Endothelial cell of umbilical vein (primary cell): ENCODE results near the gene PSAT1. TPM values are rescaled to one million over a fixed set of nuclear protein-coding genes. Genes with fewer than 3 reads are reported as not detected.

Experiments used
- BruUV-seq: library from RNA; stranded (reverse); fragments of 400-500 nt; replicated peaks from 2 replicates; lab custom pipeline; 2021; lab: Mats Ljungman, UMichigan
- CTCF ChIA-PET: fragments of 300-600, 350-600 bp; sonication (Branson Sonifier 250); formaldehyde crosslinking; loops from one replicate; lab custom pipeline; 2021; ENCODE audit warnings: antibody characterized with exemption, inconsistent platforms; lab: Charles Lee
- POLR2A ChIA-PET: fragments of 300-600, 350-600 bp; sonication (Branson Sonifier 250); formaldehyde crosslinking; loops from one replicate; lab custom pipeline; 2021; ENCODE audit warnings: antibody characterized with exemption, inconsistent platforms; lab: Charles Lee
- DNase-seq: peaks from one replicate; pipeline ENCODE4 v3.0.0-alpha.2; 2011; ENCODE audit warnings: low read depth, low spot score
- FAIRE-seq: peaks from 2 replicates; lab custom pipeline; 2011; peaks lifted over from hg19 to GRCh38; lab: Jason Lieb, UNC
- H2AFZ ChIP-seq: 2 replicates; pipeline ENCODE4 v1.6.0; 2012; ENCODE audit warnings: low read depth, low read length, control low read depth, inconsistent platforms
- H3K27ac ChIP-seq: 2 replicates; pipeline ENCODE4 v1.5.1; 2011; ENCODE audit warnings: low read depth, mild to moderate bottlenecking, control low read depth, low read length, moderate library complexity; ENCODE audit not compliant: insufficient read depth
- H3K27me3 ChIP-seq, 2 experiments: 2 replicates each; pipeline versions ENCODE4 v1.6.0 to v1.6.1; 2011; ENCODE audit warnings: low read length in 2 of 2, mixed read lengths in 1 of 2; ENCODE audit not compliant: control insufficient read depth in 2 of 2, insufficient read depth in 2 of 2
- H3K36me3 ChIP-seq, 2 experiments: 2 replicates in 1 of 2; 3 replicates in 1 of 2; pipeline ENCODE4 v1.5.1; 2011; ENCODE audit warnings: low read length in 2 of 2, mild to moderate bottlenecking in 1 of 2, moderate library complexity in 1 of 2; ENCODE audit not compliant: control insufficient read depth in 2 of 2, insufficient read depth in 2 of 2; ENCODE audit errors: extremely low read depth in 1 of 2
- H3K4me1 ChIP-seq: 3 replicates; pipeline ENCODE4 v1.5.1; 2011; ENCODE audit warnings: mild to moderate bottlenecking, low read length; ENCODE audit not compliant: control insufficient read depth, insufficient read depth; ENCODE audit errors: extremely low read depth
- H3K4me2 ChIP-seq: 2 replicates; pipeline ENCODE4 v1.6.1; 2011; ENCODE audit warnings: low read length, control low read depth, mixed read lengths; ENCODE audit not compliant: insufficient read depth
- H3K4me3 ChIP-seq, 3 experiments: fragments of 200-600 bp in 1 of 3; sonication (generic), shearing (Covaris generic) in 1 of 3; replicated peaks in 1 of 3; 2 replicates each; pipeline ENCODE4 v1.5.1; 2011 to 2016; ENCODE audit warnings: control low read depth in 3 of 3, low read length in 3 of 3, mild to moderate bottlenecking in 2 of 3, inconsistent platforms in 1 of 3, low read depth in 1 of 3, moderate library complexity in 1 of 3; ENCODE audit not compliant: insufficient read depth in 1 of 3
- H3K79me2 ChIP-seq: 2 replicates; pipeline ENCODE4 v1.6.0; 2012; ENCODE audit warnings: low read length, inconsistent platforms; ENCODE audit not compliant: control insufficient read depth, insufficient read depth
- H3K9ac ChIP-seq: replicated peaks from 2 replicates; pipeline ENCODE3; 2011; ENCODE audit warnings: low read length, control low read depth; ENCODE audit not compliant: insufficient read depth; ENCODE audit errors: extremely low read depth
- H3K9me1 ChIP-seq: replicated peaks from 3 replicates; pipeline ENCODE4 v1.6.0; 2011; ENCODE audit warnings: mild to moderate bottlenecking, low read length; ENCODE audit not compliant: control insufficient read depth, insufficient read depth; ENCODE audit errors: extremely low read depth
- H3K9me3 ChIP-seq: replicated peaks from 2 replicates; pipeline ENCODE4 v1.5.1; 2012; ENCODE audit warnings: low read length, inconsistent platforms; ENCODE audit not compliant: control insufficient read depth, insufficient read depth
- H4K20me1 ChIP-seq: replicated peaks from 2 replicates; pipeline ENCODE3; 2011; ENCODE audit warnings: mild to moderate bottlenecking, low read length; ENCODE audit not compliant: control insufficient read depth, insufficient read depth; ENCODE audit errors: extremely low read depth
- CTCF ChIP-seq, 2 donors: IDR thresholded peaks; 1 replicate in 1 of 2; 2 replicates in 1 of 2; pipeline ENCODE4 v1.5.1; 2011; ENCODE audit warnings: low read length in 2 of 2, mild to moderate bottlenecking in 2 of 2, moderate library complexity in 2 of 2, control low read depth in 1 of 2, inconsistent platforms in 1 of 2, low read depth in 1 of 2; ENCODE audit not compliant: insufficient read depth in 1 of 2; ENCODE audit errors: extremely low read depth in 1 of 2
- EZH2 ChIP-seq: IDR thresholded peaks from 2 replicates; pipeline ENCODE4 v1.6.1; 2012; ENCODE audit warnings: borderline replicate concordance, low read depth, mild to moderate bottlenecking, moderate library complexity, low read length, inconsistent platforms; ENCODE audit not compliant: severe bottlenecking
- FOS ChIP-seq: IDR thresholded peaks from 2 replicates; pipeline ENCODE4 v1.6.1; 2011; ENCODE audit warnings: mild to moderate bottlenecking, low read length, moderate library complexity, borderline replicate concordance; ENCODE audit not compliant: insufficient read depth
- GATA2 ChIP-seq: IDR thresholded peaks from 2 replicates; pipeline ENCODE4 v1.7.0; 2011; ENCODE audit warnings: low read depth, mild to moderate bottlenecking, moderate library complexity, mixed read lengths, low read length; ENCODE audit not compliant: insufficient read length, insufficient read depth
- JUN ChIP-seq: IDR thresholded peaks from 2 replicates; pipeline ENCODE4 v1.6.1; 2011; ENCODE audit warnings: borderline replicate concordance, low read depth; ENCODE audit not compliant: insufficient read length, insufficient read depth
- MYC ChIP-seq: IDR thresholded peaks from one replicate; pipeline ENCODE4 v1.6.1; 2011; ENCODE audit warnings: mild to moderate bottlenecking, low read depth, low read length
- POLR2A ChIP-seq: IDR thresholded peaks from 2 replicates; pipeline ENCODE4 v1.6.1; 2012; ENCODE audit warnings: low read depth, mild to moderate bottlenecking, control low read depth, low read length
- POLR2AphosphoS5 ChIP-seq: IDR thresholded peaks from 2 replicates; pipeline ENCODE4 v1.6.1; 2012; ENCODE audit warnings: low read depth, mild to moderate bottlenecking, control low read depth, low read length, moderate library complexity; ENCODE audit not compliant: insufficient read depth
- dilution Hi-C: fragments of 300-500 bp; cut with MboI; formaldehyde crosslinking; loops from one replicate; pipeline ENCODE4 v1.15.0; 2019; ENCODE audit warnings: low sequenced_read_pairs; ENCODE audit not compliant: extremely low pct_ligation_motif_present
- intact Hi-C: fragments of 100-400 bp; cut with micrococcal nuclease; formaldehyde crosslinking; loops from one replicate; pipeline ENCODE4 v1.10.0; 2022
- polyA plus RNA-seq, 4 experiments: library from polyadenylated mRNA; depleted of rRNA in 3 of 4; stranded (reverse) in 3 of 4; unstranded in 1 of 4; fragments of >200 nt; gene quantifications; 2 replicates each; pipeline versions ENCODE4 v1.2.1 to v1.2.3, GENCODE V29; 2011 to 2012; ENCODE audit warnings: missing spikeins in 1 of 4
- total RNA-seq: library from RNA; stranded (reverse); gene quantifications from 2 replicates; pipeline ENCODE4 v1.2.3, GENCODE V29; 2021
- TF ChIP-seq, protein P1 (sequence below): IDR thresholded peaks from 2 replicates; pipeline ENCODE4 v1.6.1; 2011; ENCODE audit not compliant: insufficient read depth, insufficient read length

The PSAT1 gene
- total and polyA plus RNA-seq, 2 donors (not counting 3 experiments of a cell fraction or from before 2014, with no cell fraction given), result 19.1 to 47.3 TPM

DNA sequence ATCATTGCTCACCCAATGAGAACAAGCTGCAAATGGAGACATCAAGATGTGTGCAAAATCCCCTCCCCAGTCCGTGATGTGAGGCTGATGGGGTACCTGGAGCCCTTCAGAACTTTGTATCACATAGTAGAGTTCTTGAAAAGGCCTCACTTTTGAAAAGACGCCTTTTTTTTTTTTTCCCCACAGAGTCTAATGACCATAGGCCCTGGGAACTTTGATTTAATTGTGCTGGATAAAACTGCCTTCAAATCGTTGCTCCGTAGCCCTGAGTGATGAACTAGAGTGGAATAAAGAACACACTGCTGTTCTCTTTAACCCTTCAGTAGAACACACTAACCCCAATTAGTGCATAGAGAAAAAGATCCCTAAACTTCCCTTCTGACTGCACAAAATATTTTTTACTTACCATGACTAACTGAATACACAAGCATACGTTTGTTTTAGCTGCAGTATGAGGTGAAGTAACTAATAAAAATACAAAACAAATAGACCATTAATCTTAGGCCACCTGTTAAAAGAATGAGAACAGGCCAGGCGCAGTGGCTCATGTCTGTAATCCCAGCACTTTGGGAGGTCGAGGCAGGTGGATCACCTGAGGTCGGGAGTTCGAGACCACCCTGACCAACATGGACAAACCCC is 15.1 kb downstream of the PSAT1 start:
- no peaks in the 10 kb centered on the region for H3K27me3 ChIP-seq
- DNase-seq, result no peak
- no peaks in the 10 kb centered on the region for H3K9me1 ChIP-seq
- H2AFZ ChIP-seq, result no peak overlapping the region
- dilution Hi-C loops (no loop called here), intact Hi-C loops (no loop called here)
- H3K4me1 ChIP-seq, result peaks cover 2% of the 10 kb centered on the region
- H3K4me3 ChIP-seq, result no peak overlapping the region
- POLR2A ChIA-PET, result no interaction called here
- H3K9me3 ChIP-seq, result no peaks in the 10 kb centered on the region
- CTCF ChIA-PET, result no interaction called here
- TF ChIP-seq CTCF (IDR thresholded peaks at IDR 0.05; ENCODE audit: extremely low read depth in 1 of 2, insufficient read depth in 1 of 2, low read depth in 1 of 2, low read length in 2 of 2) (no peak), POLR2AphosphoS5 (no peak), FOS (no peak), GATA2 (no peak), MYC (no peak), EZH2 (no peak), JUN (no peak), POLR2A (no peak)
- TF ChIP-seq, protein P1, sequence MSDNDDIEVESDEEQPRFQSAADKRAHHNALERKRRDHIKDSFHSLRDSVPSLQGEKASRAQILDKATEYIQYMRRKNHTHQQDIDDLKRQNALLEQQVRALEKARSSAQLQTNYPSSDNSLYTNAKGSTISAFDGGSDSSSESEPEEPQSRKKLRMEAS, result no peak
- no peak for FAIRE-seq
- no peaks in the 10 kb centered on the region for H4K20me1 ChIP-seq
- H3K27ac ChIP-seq, result no peak overlapping the region
- no peak overlapping the region for H3K9ac ChIP-seq
- no peaks in the 10 kb centered on the region for H3K36me3 ChIP-seq
- H3K4me2 ChIP-seq, result no peak overlapping the region
- BruUV-seq, result no TSS peak
- H3K79me2 ChIP-seq, result no peaks in the 10 kb centered on the region
